Measurements from ENCODE around the gene NPRL2. TPM values are rescaled to one million over a fixed set of nuclear protein-coding genes. Genes with fewer than 3 reads are reported as not detected.

NPRL2 gene
- total and polyA plus RNA-seq, 2 of the 13 experiments (the other 11 are each of a cell fraction or from before 2014, with no cell fraction given): 30.6 to 51.4 TPM

DNA sequence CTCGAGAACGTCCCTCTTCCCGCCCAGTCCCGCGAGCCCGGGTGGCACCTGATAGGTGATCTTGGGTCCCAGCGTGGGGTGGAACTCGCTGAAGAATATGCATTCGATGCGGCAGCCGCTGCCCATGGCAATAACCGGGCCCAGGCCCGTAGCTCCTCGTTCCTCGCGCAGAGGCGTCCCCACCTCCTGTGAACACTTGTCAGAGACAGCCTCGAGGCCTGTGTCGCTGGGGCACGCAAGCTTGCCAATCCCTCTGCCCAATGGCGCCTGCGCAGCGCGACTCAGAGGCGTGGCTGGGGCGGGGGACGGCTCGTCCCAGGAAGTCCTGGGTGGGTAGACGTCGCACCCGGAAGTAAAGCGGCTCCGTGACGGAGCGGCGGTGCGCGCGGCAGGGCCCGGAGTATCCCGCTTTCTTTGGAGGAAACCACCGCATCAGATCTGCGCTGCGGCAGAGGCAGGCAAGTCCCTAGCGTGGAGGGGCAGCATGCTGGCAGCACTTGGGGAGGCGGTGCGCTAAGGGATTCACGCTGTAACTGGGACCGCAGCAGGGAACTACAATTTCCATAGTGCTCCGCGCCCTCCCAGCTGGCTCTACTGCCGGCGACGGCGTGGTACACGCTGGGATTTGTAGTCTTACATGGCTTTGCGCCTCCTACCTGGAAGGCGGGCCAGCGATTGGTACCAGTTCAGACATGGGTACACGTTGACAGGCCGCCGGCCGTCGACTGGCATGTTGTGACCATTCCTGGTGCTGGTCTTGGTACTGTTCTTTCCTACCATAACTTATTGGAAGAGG lies at the start of gene NPRL2, which contains the start of gene CYB561D2 (continued):
- TF ChIP-seq MED13 (CRISPR knock-in tag; IDR thresholded peaks at IDR 0.05) (peak; percentile 84), MAFF (IDR thresholded peaks at IDR 0.05; ENCODE audit: low read depth, low read length) (no peak), ZBTB20 (CRISPR knock-in tag; IDR thresholded peaks at IDR 0.05; ENCODE audit: borderline replicate concordance, low read depth) (peak; percentile 93; the same call in 1 of the 2 replicates), SNAPC5 (CRISPR knock-in tag; IDR thresholded peaks at IDR 0.05; ENCODE audit: borderline replicate concordance) (peak; percentile 62; the same call in 1 of the 2 replicates), ZNF33B (CRISPR knock-in tag; IDR thresholded peaks at IDR 0.05) (peak; percentile 92; the same call in 1 of the 2 replicates), ZFP36L2 (CRISPR knock-in tag; IDR thresholded peaks at IDR 0.05) (no peak), FOXK1 (CRISPR knock-in tag; IDR thresholded peaks at IDR 0.05; ENCODE audit: borderline replicate concordance, low read depth) (peak; percentile 71), PHF5A (CRISPR knock-in tag; IDR thresholded peaks at IDR 0.05; ENCODE audit: low read depth, unreplicated experiment) (no peak), KLF9 (CRISPR knock-in tag; IDR thresholded peaks at IDR 0.05; ENCODE audit: low read depth) (peak; percentile 82; the same call in 1 of the 2 replicates), SRSF9 (IDR thresholded peaks at IDR 0.05; ENCODE audit: borderline replicate concordance, insufficient read depth, low read depth, low read length, poor library complexity, severe bottlenecking) (no peak), ZNF691 (CRISPR knock-in tag; IDR thresholded peaks at IDR 0.05; ENCODE audit: borderline replicate concordance, low read depth) (peak; percentile 63; the same call in 1 of the 2 replicates), ZHX1 (CRISPR knock-in tag; IDR thresholded peaks at IDR 0.05; ENCODE audit: low read depth) (peak; percentile 73; the same call in 1 of the 2 replicates), STAG1 (CRISPR knock-in tag; IDR thresholded peaks at IDR 0.05) (peak; percentile 3; the same call in 1 of the 2 replicates), RAD51 (IDR thresholded peaks at IDR 0.05; ENCODE audit: borderline replicate concordance) (no peak), ZNF580 (CRISPR knock-in tag; IDR thresholded peaks at IDR 0.05; ENCODE audit: borderline replicate concordance, low read depth) (peak; percentile 85)
- TF ChIP-seq, protein P1, sequence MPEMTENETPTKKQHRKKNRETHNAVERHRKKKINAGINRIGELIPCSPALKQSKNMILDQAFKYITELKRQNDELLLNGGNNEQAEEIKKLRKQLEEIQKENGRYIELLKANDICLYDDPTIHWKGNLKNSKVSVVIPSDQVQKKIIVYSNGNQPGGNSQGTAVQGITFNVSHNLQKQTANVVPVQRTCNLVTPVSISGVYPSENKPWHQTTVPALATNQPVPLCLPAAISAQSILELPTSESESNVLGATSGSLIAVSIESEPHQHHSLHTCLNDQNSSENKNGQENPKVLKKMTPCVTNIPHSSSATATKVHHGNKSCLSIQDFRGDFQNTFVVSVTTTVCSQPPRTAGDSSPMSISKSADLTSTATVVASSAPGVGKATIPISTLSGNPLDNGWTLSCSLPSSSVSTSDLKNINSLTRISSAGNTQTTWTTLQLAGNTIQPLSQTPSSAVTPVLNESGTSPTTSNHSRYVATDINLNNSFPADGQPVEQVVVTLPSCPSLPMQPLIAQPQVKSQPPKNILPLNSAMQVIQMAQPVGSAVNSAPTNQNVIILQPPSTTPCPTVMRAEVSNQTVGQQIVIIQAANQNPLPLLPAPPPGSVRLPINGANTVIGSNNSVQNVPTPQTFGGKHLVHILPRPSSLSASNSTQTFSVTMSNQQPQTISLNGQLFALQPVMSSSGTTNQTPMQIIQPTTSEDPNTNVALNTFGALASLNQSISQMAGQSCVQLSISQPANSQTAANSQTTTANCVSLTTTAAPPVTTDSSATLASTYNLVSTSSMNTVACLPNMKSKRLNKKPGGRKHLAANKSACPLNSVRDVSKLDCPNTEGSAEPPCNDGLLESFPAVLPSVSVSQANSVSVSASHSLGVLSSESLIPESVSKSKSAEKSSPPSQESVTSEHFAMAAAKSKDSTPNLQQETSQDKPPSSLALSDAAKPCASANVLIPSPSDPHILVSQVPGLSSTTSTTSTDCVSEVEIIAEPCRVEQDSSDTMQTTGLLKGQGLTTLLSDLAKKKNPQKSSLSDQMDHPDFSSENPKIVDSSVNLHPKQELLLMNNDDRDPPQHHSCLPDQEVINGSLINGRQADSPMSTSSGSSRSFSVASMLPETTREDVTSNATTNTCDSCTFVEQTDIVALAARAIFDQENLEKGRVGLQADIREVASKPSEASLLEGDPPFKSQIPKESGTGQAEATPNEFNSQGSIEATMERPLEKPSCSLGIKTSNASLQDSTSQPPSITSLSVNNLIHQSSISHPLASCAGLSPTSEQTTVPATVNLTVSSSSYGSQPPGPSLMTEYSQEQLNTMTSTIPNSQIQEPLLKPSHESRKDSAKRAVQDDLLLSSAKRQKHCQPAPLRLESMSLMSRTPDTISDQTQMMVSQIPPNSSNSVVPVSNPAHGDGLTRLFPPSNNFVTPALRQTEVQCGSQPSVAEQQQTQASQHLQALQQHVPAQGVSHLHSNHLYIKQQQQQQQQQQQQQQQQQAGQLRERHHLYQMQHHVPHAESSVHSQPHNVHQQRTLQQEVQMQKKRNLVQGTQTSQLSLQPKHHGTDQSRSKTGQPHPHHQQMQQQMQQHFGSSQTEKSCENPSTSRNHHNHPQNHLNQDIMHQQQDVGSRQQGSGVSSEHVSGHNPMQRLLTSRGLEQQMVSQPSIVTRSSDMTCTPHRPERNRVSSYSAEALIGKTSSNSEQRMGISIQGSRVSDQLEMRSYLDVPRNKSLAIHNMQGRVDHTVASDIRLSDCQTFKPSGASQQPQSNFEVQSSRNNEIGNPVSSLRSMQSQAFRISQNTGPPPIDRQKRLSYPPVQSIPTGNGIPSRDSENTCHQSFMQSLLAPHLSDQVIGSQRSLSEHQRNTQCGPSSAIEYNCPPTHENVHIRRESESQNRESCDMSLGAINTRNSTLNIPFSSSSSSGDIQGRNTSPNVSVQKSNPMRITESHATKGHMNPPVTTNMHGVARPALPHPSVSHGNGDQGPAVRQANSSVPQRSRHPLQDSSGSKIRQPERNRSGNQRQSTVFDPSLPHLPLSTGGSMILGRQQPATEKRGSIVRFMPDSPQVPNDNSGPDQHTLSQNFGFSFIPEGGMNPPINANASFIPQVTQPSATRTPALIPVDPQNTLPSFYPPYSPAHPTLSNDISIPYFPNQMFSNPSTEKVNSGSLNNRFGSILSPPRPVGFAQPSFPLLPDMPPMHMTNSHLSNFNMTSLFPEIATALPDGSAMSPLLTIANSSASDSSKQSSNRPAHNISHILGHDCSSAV (CRISPR knock-in tag; IDR thresholded peaks at IDR 0.05; ENCODE audit: borderline replicate concordance): 0 out of 2 replicates have a peak, but pooled peaks have one; percentile 39

Data from HepG2 (cell line).